PC-3 (cell line): ENCODE data around the gene TGFBR3.

Source experiments
- EZH2 ChIP-seq: fragments of 300-600 bp; sonication (generic); IDR thresholded peaks from one replicate; pipeline ENCODE4 v1.6.1; 2017; ENCODE audit warnings: antibody characterized with exemption, mild to moderate bottlenecking, low read length; ENCODE audit not compliant: unreplicated experiment
- EZH2phosphoT487 ChIP-seq: fragments of 300-600 bp; sonication (generic); IDR thresholded peaks from 2 replicates; pipeline ENCODE4 v1.6.1; 2018; ENCODE audit warnings: mild to moderate bottlenecking, antibody characterized with exemption, low read length, borderline replicate concordance
- TF ChIP-seq, protein P1 (sequence below): fragments of 300-600 bp; sonication (generic); conservative IDR thresholded peaks from 2 replicates; pipeline ENCODE4 v1.5.1; 2017; ENCODE audit warnings: antibody characterized with exemption, low read depth, mild to moderate bottlenecking, low read length

DNA sequence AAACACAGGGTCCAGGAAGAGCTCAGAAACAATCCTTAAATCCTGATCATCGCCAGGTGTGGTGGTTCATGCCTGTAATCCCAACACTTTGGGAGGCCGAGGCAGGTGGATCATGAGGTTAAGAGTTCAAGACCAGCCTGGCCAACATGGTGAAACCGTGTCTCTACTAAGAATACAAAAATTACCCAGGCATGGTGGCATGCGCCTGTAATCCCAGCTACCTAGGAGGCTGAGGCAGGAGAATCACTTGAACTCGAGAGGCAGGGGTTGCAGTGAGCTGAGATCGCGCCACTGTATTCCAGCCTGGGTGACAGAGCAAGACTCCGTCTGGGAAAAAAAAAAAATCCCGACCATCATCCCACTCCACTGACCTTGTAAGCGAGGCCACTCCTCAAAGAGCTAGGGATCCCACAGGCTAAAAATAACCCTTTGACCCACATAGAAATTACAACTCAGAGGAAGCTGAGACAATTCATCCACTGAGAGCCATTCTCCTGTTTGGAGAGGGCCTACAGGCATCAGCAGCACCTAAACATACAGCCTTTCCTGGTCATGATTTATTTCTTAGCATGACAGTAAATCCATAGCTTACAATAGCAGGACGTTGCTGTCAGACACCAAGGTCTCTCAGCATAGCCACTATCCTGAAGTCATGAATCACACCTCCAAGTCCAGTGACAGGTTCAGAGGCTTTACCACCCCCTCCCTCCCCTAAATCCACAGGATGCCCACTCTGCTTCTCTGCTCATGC is 66.7 kb downstream of the TGFBR3 start:
- TF ChIP-seq, protein P1, sequence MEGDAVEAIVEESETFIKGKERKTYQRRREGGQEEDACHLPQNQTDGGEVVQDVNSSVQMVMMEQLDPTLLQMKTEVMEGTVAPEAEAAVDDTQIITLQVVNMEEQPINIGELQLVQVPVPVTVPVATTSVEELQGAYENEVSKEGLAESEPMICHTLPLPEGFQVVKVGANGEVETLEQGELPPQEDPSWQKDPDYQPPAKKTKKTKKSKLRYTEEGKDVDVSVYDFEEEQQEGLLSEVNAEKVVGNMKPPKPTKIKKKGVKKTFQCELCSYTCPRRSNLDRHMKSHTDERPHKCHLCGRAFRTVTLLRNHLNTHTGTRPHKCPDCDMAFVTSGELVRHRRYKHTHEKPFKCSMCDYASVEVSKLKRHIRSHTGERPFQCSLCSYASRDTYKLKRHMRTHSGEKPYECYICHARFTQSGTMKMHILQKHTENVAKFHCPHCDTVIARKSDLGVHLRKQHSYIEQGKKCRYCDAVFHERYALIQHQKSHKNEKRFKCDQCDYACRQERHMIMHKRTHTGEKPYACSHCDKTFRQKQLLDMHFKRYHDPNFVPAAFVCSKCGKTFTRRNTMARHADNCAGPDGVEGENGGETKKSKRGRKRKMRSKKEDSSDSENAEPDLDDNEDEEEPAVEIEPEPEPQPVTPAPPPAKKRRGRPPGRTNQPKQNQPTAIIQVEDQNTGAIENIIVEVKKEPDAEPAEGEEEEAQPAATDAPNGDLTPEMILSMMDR, result no peak
- TF ChIP-seq EZH2phosphoT487 (no peak), EZH2 (no peak)
